ENCODE measurements around the gene TRIM69. TPM values are rescaled to one million over a fixed set of nuclear protein-coding genes. Genes with fewer than 3 reads are reported as not detected.

Gene TRIM69
- total and polyA plus RNA-seq, 2 of the 8 experiments (the other 6 are each of a cell fraction or from before 2014, with no cell fraction given): 4.3 to 6.2 TPM

DNA sequence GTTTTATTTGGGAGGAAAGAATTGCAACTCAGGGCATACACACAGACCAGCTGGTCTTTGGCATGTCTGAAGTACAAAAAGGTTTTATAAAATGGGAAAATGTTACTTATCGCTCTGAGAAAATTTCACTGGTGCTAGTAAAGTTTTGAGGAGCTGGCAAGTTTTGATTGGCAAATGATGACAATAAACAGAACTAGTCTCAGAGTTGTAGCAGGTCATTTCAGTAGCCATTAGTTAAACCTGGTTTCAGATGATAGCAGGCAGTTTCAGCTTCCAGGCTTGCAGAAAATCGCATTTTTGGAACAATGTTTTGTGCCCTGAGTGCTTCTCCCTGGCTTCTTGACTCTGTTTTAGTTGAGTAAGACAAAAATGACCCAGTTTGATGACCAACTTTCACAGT, 14.3 kb upstream of the TRIM69 start (continued):
- TF ChIP-seq NANOG (IDR thresholded peaks at IDR 0.05; ENCODE audit: insufficient read depth, low read depth, low read length, poor library complexity, severe bottlenecking) (no peak), EZH2 (IDR thresholded peaks at IDR 0.05; ENCODE audit: low read depth, low read length, severe bottlenecking) (no peak), GABPA (IDR thresholded peaks at IDR 0.05; ENCODE audit: borderline replicate concordance, insufficient read depth, low read length) (no peak), CEBPB (IDR thresholded peaks at IDR 0.05; ENCODE audit: low read depth, low read length) (no peak)

Data from H1 (cell line).